ENCODE data around the gene FAM13C. TPM values are rescaled to one million over a fixed set of nuclear protein-coding genes. Genes with fewer than 3 reads are reported as not detected.

The FAM13C gene
- total and polyA plus RNA-seq, 2 of the 4 experiments (the other 2 are of a cell fraction), result 1.6 to 2.9 TPM

DNA sequence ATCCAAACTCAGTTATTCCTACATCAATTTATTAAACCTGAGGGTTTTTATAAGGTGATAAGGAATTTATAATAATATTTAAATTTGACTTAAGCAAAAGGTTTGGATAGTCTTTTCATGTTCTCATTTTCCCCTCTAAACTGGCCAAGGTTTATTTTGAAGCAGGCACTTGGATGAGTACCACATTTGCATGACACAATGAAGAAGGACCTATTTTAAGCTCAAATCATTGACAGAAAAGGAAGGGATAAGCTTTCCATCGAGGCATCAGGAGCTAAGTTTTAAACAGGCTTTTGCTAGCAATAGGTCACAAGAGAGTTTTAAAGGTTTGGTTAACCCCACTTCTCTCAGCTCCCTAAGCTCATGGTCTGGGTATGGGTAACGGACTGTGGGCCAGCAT, 28.7 kb upstream of the FAM13C start:
- dilution Hi-C loops (cut with HindIII; ENCODE audit: low sequenced_read_pairs, unreplicated experiment), result no loop called here
- Histone ChIP-seq H3K4me3 (ENCODE audit: insufficient read depth, low read depth, low read length) (no peak overlapping the region), H2AFZ (replicated peaks; ENCODE audit: low read length, poor library complexity) (no peak overlapping the region), H3K18ac (ENCODE audit: low read depth, low read length) (peak overlapping the region; percentile 47; the same call in 1 of the 2 replicates), H2AK5ac (ENCODE audit: low read depth, low read length) (no peak overlapping the region), H2BK120ac (ENCODE audit: low read depth, low read length) (no peak overlapping the region), H3K4me2 (ENCODE audit: low read depth, low read length) (no peak overlapping the region), H3K14ac (replicated peaks; ENCODE audit: low read depth, low read length) (no peak overlapping the region; the same call in 1 of the 2 replicates), H3K23ac (ENCODE audit: low read depth, low read length) (no peak overlapping the region), H2BK20ac (ENCODE audit: low read depth, low read length) (no peak overlapping the region), H4K5ac (ENCODE audit: low read depth, low read length) (no peak overlapping the region), H3K9me1 (ENCODE audit: insufficient read depth, low read length) (no peaks in the 10 kb centered on the region; the same call in 1 of the 2 replicates), H2BK15ac (ENCODE audit: low read depth, low read length) (no peak overlapping the region), H3K9ac (ENCODE audit: low read depth, low read length) (no peak overlapping the region), H4K91ac (ENCODE audit: insufficient read depth, low read depth, low read length) (no peak overlapping the region), H4K20me1 (ENCODE audit: insufficient read depth, low read length) (no peaks in the 10 kb centered on the region), H3K56ac (ENCODE audit: extremely low read depth, insufficient read depth, low read length) (no peak overlapping the region), H3K4me1 (ENCODE audit: control insufficient read depth, insufficient read depth, low read length) (peaks cover 10% of the 10 kb centered on the region), H3K9me3 (ENCODE audit: control insufficient read depth, insufficient read depth, low read length) (no peaks in the 10 kb centered on the region), H2AK9ac (replicated peaks; ENCODE audit: low read depth, low read length, poor library complexity) (no peak overlapping the region), H3K79me1 (ENCODE audit: low read depth in 1 of 2, low read length in 2 of 2) (no peaks in the 10 kb centered on the region), H4K8ac (ENCODE audit: low read depth in 2 of 2, low read length in 2 of 2) (no peak overlapping the region), H3K27me3 (ENCODE audit: control insufficient read depth, insufficient read depth, low read length) (no peaks in the 10 kb centered on the region), H3K4ac (ENCODE audit: low read depth, low read length) (no peak overlapping the region), H2BK5ac (ENCODE audit: low read depth, low read length, poor library complexity, severe bottlenecking) (no peak overlapping the region), H3K36me3 (ENCODE audit: control insufficient read depth, insufficient read depth, low read length) (no peaks in the 10 kb centered on the region), H3K27ac (ENCODE audit: insufficient read depth, low read length) (no peak overlapping the region)
- POLR2A ChIA-PET (ENCODE audit: unreplicated experiment), result no interaction called here
- TF ChIP-seq RAD21 (IDR thresholded peaks at IDR 0.05; ENCODE audit: low read length) (no peak), CEBPB (IDR thresholded peaks at IDR 0.05; ENCODE audit: low read depth, low read length) (no peak), MAFK (IDR thresholded peaks at IDR 0.05; ENCODE audit: low read depth, low read length) (no peak), MAZ (IDR thresholded peaks at IDR 0.05; ENCODE audit: borderline replicate concordance, low read depth, low read length) (no peak), CHD1 (IDR thresholded peaks at IDR 0.05; ENCODE audit: low read depth, low read length) (no peak), MXI1 (IDR thresholded peaks at IDR 0.05; ENCODE audit: borderline replicate concordance, low read depth, low read length) (no peak), POLR2A (IDR thresholded peaks at IDR 0.05; ENCODE audit: low read depth, low read length) (no peak)
- TF ChIP-seq, protein P1, sequence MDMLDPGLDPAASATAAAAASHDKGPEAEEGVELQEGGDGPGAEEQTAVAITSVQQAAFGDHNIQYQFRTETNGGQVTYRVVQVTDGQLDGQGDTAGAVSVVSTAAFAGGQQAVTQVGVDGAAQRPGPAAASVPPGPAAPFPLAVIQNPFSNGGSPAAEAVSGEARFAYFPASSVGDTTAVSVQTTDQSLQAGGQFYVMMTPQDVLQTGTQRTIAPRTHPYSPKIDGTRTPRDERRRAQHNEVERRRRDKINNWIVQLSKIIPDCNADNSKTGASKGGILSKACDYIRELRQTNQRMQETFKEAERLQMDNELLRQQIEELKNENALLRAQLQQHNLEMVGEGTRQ (IDR thresholded peaks at IDR 0.05; ENCODE audit: low read depth, low read length), result no peak
- TF ChIP-seq, protein P2, sequence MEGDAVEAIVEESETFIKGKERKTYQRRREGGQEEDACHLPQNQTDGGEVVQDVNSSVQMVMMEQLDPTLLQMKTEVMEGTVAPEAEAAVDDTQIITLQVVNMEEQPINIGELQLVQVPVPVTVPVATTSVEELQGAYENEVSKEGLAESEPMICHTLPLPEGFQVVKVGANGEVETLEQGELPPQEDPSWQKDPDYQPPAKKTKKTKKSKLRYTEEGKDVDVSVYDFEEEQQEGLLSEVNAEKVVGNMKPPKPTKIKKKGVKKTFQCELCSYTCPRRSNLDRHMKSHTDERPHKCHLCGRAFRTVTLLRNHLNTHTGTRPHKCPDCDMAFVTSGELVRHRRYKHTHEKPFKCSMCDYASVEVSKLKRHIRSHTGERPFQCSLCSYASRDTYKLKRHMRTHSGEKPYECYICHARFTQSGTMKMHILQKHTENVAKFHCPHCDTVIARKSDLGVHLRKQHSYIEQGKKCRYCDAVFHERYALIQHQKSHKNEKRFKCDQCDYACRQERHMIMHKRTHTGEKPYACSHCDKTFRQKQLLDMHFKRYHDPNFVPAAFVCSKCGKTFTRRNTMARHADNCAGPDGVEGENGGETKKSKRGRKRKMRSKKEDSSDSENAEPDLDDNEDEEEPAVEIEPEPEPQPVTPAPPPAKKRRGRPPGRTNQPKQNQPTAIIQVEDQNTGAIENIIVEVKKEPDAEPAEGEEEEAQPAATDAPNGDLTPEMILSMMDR (conservative IDR thresholded peaks at IDR 0.05; ENCODE audit: low read depth, low read length), result no peak
- TF ChIP-seq, protein P3, sequence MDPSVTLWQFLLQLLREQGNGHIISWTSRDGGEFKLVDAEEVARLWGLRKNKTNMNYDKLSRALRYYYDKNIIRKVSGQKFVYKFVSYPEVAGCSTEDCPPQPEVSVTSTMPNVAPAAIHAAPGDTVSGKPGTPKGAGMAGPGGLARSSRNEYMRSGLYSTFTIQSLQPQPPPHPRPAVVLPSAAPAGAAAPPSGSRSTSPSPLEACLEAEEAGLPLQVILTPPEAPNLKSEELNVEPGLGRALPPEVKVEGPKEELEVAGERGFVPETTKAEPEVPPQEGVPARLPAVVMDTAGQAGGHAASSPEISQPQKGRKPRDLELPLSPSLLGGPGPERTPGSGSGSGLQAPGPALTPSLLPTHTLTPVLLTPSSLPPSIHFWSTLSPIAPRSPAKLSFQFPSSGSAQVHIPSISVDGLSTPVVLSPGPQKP (IDR thresholded peaks at IDR 0.05; ENCODE audit: borderline replicate concordance, low read depth, low read length), result no peak
- no peak for ATAC-seq (ENCODE audit: low read depth)
- no TSS peak for BruUV-seq (replicated peaks)
- in situ Hi-C loops (cut with MboI; ENCODE audit: low sequenced_read_pairs), result no loop called here
- WGBS, 2 experiments (ENCODE audit: extremely low coverage in 2 of 2, insufficient read length in 1 of 2), result no CpG with 5 or more reads among the region's 2 CpGs
- DNase-seq, result no peak
- CTCF ChIA-PET, result interaction anchor here (0.7 kb wide), 2 partner anchors 12 to 73 kb away, joined by 3 read pairs; no protein-coding TSS in a partner anchor
- intact Hi-C loops (cut with micrococcal nuclease), result no loop called here
